SK-N-SH (cell line): ENCODE measurements around the gene PRKAB1. TPM values are rescaled to one million over a fixed set of nuclear protein-coding genes. Genes with fewer than 3 reads are reported as not detected.

Experiments
- CTCF ChIA-PET: fragments of 300-600, 350-600 bp; formaldehyde crosslinking; extraction: SDS; loops from one replicate; lab custom pipeline; 2021; lab: Yijun Ruan, JAX
- POLR2A ChIA-PET: fragments of 350-600 bp; sonication (Branson Sonifier 250); formaldehyde crosslinking; extraction: SDS; loops from one replicate; lab custom pipeline; 2020; ENCODE audit warnings: antibody characterized with exemption, inconsistent platforms; lab: Yijun Ruan, JAX
- DNase-seq: peaks from one replicate; pipeline ENCODE4 v3.0.0; 2012
- H2AFZ ChIP-seq: fragments of 200-600 bp; sonication (generic); 2 replicates; pipeline ENCODE4 v1.8.1; 2016; ENCODE audit warnings: antibody characterized with exemption, mild to moderate bottlenecking, low read depth
- H3F3A ChIP-seq: fragments of 200-600 bp; sonication (generic); replicated peaks from 2 replicates; pipeline ENCODE3; 2016; ENCODE audit warnings: antibody characterized with exemption, mild to moderate bottlenecking; ENCODE audit not compliant: insufficient read depth
- H3K27ac ChIP-seq, 2 experiments: fragments of 200-500 bp in 1 of 2; fragments of 200-600 bp in 1 of 2; sonication (Bioruptor generic) in 1 of 2; sonication (generic), shearing (Covaris generic) in 1 of 2; 2 replicates each; pipeline versions ENCODE4 v1.5.1 to v1.6.1; 2014 to 2016; ENCODE audit warnings: low read depth in 2 of 2, inconsistent platforms in 1 of 2, low read length in 1 of 2, mild to moderate bottlenecking in 1 of 2, mixed read lengths in 1 of 2
- H3K27me3 ChIP-seq: fragments of 200-600 bp; sonication (generic), shearing (Covaris generic); 2 replicates; pipeline ENCODE4 v1.6.1; 2016; ENCODE audit warnings: mixed run types; ENCODE audit not compliant: insufficient read depth
- H3K36me3 ChIP-seq, 2 experiments: fragments of 200-500 bp in 1 of 2; fragments of 200-600 bp in 1 of 2; sonication (Bioruptor generic) in 1 of 2; sonication (generic) in 1 of 2; replicated peaks in 1 of 2; 2 replicates each; pipeline versions ENCODE3 to v1.5.1; 2014 to 2016; ENCODE audit warnings: low read length in 1 of 2, mild to moderate bottlenecking in 1 of 2; ENCODE audit not compliant: insufficient read depth in 2 of 2, control insufficient read depth in 1 of 2
- H3K4me1 ChIP-seq, 2 experiments: fragments of 200-500 bp in 1 of 2; fragments of 200-600 bp in 1 of 2; sonication (Bioruptor generic) in 1 of 2; sonication (generic), shearing (Covaris generic) in 1 of 2; 2 replicates each; pipeline versions ENCODE4 v1.5.1 to v1.6.1; 2014 to 2016; ENCODE audit warnings: low read depth in 1 of 2, low read length in 1 of 2, mixed run types in 1 of 2; ENCODE audit not compliant: insufficient read depth in 2 of 2, control insufficient read depth in 1 of 2
- H3K4me2 ChIP-seq: fragments of 200-600 bp; sonication (generic), shearing (Covaris generic); 2 replicates; pipeline ENCODE4 v1.6.1; 2017; ENCODE audit warnings: mixed run types
- H3K4me3 ChIP-seq, 2 experiments: fragments of 200-500 bp in 1 of 2; fragments of 200-600 bp in 1 of 2; sonication (Bioruptor generic) in 1 of 2; sonication (generic), shearing (Covaris generic) in 1 of 2; 2 replicates each; pipeline versions ENCODE4 v1.5.1 to v1.8.1; 2014 to 2016; ENCODE audit warnings: low read depth in 2 of 2, inconsistent platforms in 1 of 2, low read length in 1 of 2, mild to moderate bottlenecking in 1 of 2, mixed read lengths in 1 of 2, moderate library complexity in 1 of 2
- H3K79me2 ChIP-seq: fragments of 200-600 bp; sonication (generic); 2 replicates; pipeline ENCODE4 v1.8.1; 2017; ENCODE audit warnings: mild to moderate bottlenecking; ENCODE audit not compliant: insufficient read depth
- H3K9ac ChIP-seq: fragments of 200-600 bp; sonication (generic); 2 replicates; pipeline ENCODE4 v1.6.1; 2017; ENCODE audit warnings: mixed run types
- H3K9me2 ChIP-seq: fragments of 200-600 bp; sonication (generic); 2 replicates; pipeline ENCODE4 v1.6.1; 2017; ENCODE audit warnings: mixed run types
- H3K9me3 ChIP-seq: fragments of 200-600 bp; sonication (generic); 2 replicates; pipeline ENCODE4 v1.6.1; 2017; ENCODE audit warnings: mixed run types, mild to moderate bottlenecking, moderate library complexity
- H4K20me1 ChIP-seq: fragments of 200-600 bp; sonication (generic); 2 replicates; pipeline ENCODE4 v1.6.1; 2017; ENCODE audit warnings: mild to moderate bottlenecking, mixed run types; ENCODE audit not compliant: insufficient read depth
- CHD2 ChIP-seq: fragments of 150-350 bp; IDR thresholded peaks from 2 replicates; pipeline ENCODE4 v1.6.1; 2018; ENCODE audit warnings: low read length; ENCODE audit not compliant: partially characterized antibody
- CTCF ChIP-seq: fragments of 200-600 bp; sonication (generic); IDR thresholded peaks from 2 replicates; pipeline ENCODE4 v1.6.1; 2017; ENCODE audit warnings: antibody characterized with exemption, mild to moderate bottlenecking, moderate library complexity
- EP300 ChIP-seq, 2 experiments: IDR thresholded peaks; 2 replicates each; pipeline versions ENCODE4 v1.4.0 to v1.6.1; 2012; ENCODE audit warnings: borderline replicate concordance in 1 of 2, low read depth in 1 of 2, low read length in 1 of 2
- GATA2 ChIP-seq: sonication (generic); formaldehyde crosslinking; IDR thresholded peaks from 2 replicates; pipeline ENCODE4 v1.5.0; 2020; ENCODE audit warnings: mild to moderate bottlenecking, missing genetic modification reagents
- MXI1 ChIP-seq: IDR thresholded peaks from 2 replicates; pipeline ENCODE4 v1.6.1; 2012; ENCODE audit warnings: mild to moderate bottlenecking, low read depth, low read length, improper control_type of control experiment
- NRF1 ChIP-seq: IDR thresholded peaks from 2 replicates; pipeline ENCODE4 v1.6.1; 2012; ENCODE audit warnings: low read depth, mild to moderate bottlenecking, low read length
- RAD21 ChIP-seq: IDR thresholded peaks from 2 replicates; pipeline ENCODE4 v1.6.1; 2012; ENCODE audit warnings: mild to moderate bottlenecking, low read length
- RXRA ChIP-seq: IDR thresholded peaks from 2 replicates; pipeline ENCODE4 v1.4.0; 2012; ENCODE audit warnings: low read depth, mild to moderate bottlenecking, borderline replicate concordance
- SMC3 ChIP-seq: IDR thresholded peaks from 2 replicates; pipeline ENCODE4 v1.6.1; 2012; ENCODE audit warnings: low read depth, low read length, improper control_type of control experiment
- TCF12 ChIP-seq: IDR thresholded peaks from 2 replicates; pipeline ENCODE4 v1.4.0; 2012
- WGBS: methylation state at CpG from one replicate; pipeline ENCODE4 v1.1.6; 2017; ENCODE audit warnings: low lambda C conversion rate; 5-methylcytosine and 5-hydroxymethylcytosine counted together
- polyA plus RNA-seq, 3 experiments: library from polyadenylated mRNA; depleted of rRNA; stranded (reverse); fragments of >200 nt; gene quantifications; 2 replicates each; pipeline ENCODE4 v1.2.3, GENCODE V29; 2012
- TF ChIP-seq, protein P1 (sequence below): IDR thresholded peaks from 2 replicates; pipeline ENCODE4; 2012
- TF ChIP-seq, protein P2 (sequence below): fragments of 150-350 bp; IDR thresholded peaks from 2 replicates; pipeline ENCODE4 v1.6.1; 2017; ENCODE audit warnings: antibody characterized with exemption, low read length, low read depth, borderline replicate concordance

The PRKAB1 gene
- polyA plus RNA-seq, 1 of the 3 experiments (the other 2 are of a cell fraction) = 28.9 TPM

DNA sequence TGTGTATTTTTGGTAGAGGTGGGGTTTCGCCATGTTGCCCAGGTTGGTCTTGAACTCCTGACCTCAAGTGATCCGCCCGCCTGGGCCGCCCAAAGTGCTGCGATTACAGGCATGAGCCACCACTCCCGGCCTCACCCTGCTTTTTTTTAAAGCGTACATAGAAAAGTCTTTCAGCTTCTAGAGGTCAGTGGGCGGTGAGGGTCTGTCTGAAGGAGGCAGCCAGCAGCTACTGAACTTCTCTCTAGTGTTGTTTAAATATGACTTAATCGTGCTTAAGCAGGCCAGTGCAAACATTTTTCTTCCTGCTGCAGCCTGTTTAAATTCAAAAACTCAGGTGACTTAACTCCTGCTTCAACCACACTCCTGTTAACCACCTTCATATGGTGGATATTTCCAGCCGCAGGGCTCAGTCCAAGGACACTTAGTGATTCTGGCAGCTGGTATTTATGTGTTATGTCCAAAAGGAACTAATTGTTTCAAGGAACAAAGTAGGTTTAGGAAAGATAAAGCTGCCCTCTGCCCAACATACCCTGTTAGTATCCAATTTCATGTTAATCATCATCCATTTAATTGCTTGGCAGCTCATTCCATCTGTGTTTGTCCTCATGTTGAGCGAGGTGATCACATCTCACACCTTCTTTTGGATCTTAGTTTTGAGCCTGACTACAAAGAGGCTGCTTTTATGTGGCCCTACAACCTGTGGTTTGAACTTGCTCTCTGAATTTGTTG is 2.0 kb downstream of the PRKAB1 start:
- Histone ChIP-seq H3K36me3 (peaks cover 33 to 48% of the 10 kb centered on the region in 2 experiments), H3K4me2 (0 out of 2 replicates have a peak overlapping the region, but pooled peaks have one; percentile 11)
- POLR2A ChIA-PET = no interaction called here

More for the DNA sequence above, 2.0 kb downstream of the PRKAB1 start:
- H3K27ac ChIP-seq = no peak overlapping the region
- no peak overlapping the region for H3K9ac ChIP-seq
- no peak overlapping the region for H3K4me3 ChIP-seq
- no peak for DNase-seq
- H3F3A ChIP-seq = peaks cover 4% of the 10 kb centered on the region
- no peak overlapping the region for H2AFZ ChIP-seq
- H3K9me2 ChIP-seq = no peaks in the 10 kb centered on the region
- H3K4me1 ChIP-seq = peaks cover 6 to 7% of the 10 kb centered on the region in 2 experiments; a peak in 3 of 4 replicates
- H4K20me1 ChIP-seq = no peaks in the 10 kb centered on the region
- H3K79me2 ChIP-seq = peaks cover 60% of the 10 kb centered on the region
- no peaks in the 10 kb centered on the region for H3K27me3 ChIP-seq
- CTCF ChIA-PET = no interaction called here
- 89% methylated on average over 11 of the region's 11 CpGs for WGBS
- TF ChIP-seq GATA2 (CRISPR knock-in tag) = no peak
- no peak for TF ChIP-seq NRF1
- no peak for TF ChIP-seq EP300 (IDR thresholded peaks at IDR 0.05; ENCODE audit: borderline replicate concordance in 1 of 2, low read depth in 1 of 2, low read length in 1 of 2)
- no peak for TF ChIP-seq CTCF
- TF ChIP-seq MXI1 = no peak
- TF ChIP-seq, protein P1, sequence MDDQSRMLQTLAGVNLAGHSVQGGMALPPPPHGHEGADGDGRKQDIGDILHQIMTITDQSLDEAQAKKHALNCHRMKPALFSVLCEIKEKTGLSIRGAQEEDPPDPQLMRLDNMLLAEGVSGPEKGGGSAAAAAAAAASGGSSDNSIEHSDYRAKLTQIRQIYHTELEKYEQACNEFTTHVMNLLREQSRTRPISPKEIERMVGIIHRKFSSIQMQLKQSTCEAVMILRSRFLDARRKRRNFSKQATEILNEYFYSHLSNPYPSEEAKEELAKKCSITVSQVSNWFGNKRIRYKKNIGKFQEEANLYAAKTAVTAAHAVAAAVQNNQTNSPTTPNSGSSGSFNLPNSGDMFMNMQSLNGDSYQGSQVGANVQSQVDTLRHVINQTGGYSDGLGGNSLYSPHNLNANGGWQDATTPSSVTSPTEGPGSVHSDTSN = no peak
- no peak for TF ChIP-seq RXRA
- no peak for TF ChIP-seq CHD2
- TF ChIP-seq TCF12 = no peak
- TF ChIP-seq SMC3 = no peak
- no peak for TF ChIP-seq RAD21
- TF ChIP-seq, protein P2, sequence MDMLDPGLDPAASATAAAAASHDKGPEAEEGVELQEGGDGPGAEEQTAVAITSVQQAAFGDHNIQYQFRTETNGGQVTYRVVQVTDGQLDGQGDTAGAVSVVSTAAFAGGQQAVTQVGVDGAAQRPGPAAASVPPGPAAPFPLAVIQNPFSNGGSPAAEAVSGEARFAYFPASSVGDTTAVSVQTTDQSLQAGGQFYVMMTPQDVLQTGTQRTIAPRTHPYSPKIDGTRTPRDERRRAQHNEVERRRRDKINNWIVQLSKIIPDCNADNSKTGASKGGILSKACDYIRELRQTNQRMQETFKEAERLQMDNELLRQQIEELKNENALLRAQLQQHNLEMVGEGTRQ = no peak
- no peaks in the 10 kb centered on the region for H3K9me3 ChIP-seq
